Astrocyte of the cerebellum (primary cell): ENCODE results near the gene CHSY3.

Source experiments
- DNase-seq: peaks from one replicate; pipeline ENCODE4 v3.0.0-alpha.2; 2011; ENCODE audit warnings: low read depth
- H3K4me3 ChIP-seq: 2 replicates; pipeline ENCODE4 v1.5.1; 2011; ENCODE audit warnings: mild to moderate bottlenecking, low read depth, low read length, moderate library complexity
- in situ Hi-C: cut with HindIII; loops from 2 replicates; pipeline ENCODE4 v1.10.0; 2017; ENCODE audit warnings: low sequenced_read_pairs
- TF ChIP-seq, protein P1 (sequence below): IDR thresholded peaks from 2 replicates; pipeline ENCODE4 v1.5.1; 2012; ENCODE audit warnings: low read length, low read depth, moderate library complexity, mild to moderate bottlenecking; ENCODE audit errors: missing control alignments

The CHSY3 gene

DNA sequence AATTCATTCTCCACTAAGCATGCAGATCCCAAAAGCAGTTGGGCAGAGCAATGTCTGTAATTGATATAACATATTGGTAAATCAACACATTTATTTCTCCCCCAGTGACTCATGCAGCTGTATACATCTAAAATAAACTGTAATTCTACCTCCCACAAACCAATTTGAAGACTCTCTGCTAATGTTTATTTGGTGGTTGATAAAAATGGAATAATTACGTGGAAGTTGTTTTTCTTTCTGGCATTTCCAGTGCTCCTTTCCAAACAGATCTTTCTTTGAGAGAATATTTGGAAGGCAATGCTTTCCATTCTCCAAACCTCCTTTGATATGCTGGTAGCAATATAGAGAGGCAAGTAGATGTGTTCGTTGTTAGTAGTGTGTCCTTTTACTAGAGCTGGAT, 194.7 kb downstream of the CHSY3 start:
- DNase-seq, result no peak
- TF ChIP-seq, protein P1, sequence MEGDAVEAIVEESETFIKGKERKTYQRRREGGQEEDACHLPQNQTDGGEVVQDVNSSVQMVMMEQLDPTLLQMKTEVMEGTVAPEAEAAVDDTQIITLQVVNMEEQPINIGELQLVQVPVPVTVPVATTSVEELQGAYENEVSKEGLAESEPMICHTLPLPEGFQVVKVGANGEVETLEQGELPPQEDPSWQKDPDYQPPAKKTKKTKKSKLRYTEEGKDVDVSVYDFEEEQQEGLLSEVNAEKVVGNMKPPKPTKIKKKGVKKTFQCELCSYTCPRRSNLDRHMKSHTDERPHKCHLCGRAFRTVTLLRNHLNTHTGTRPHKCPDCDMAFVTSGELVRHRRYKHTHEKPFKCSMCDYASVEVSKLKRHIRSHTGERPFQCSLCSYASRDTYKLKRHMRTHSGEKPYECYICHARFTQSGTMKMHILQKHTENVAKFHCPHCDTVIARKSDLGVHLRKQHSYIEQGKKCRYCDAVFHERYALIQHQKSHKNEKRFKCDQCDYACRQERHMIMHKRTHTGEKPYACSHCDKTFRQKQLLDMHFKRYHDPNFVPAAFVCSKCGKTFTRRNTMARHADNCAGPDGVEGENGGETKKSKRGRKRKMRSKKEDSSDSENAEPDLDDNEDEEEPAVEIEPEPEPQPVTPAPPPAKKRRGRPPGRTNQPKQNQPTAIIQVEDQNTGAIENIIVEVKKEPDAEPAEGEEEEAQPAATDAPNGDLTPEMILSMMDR, result no peak
- in situ Hi-C loops, result no loop called here
- no peak overlapping the region for H3K4me3 ChIP-seq

DNA sequence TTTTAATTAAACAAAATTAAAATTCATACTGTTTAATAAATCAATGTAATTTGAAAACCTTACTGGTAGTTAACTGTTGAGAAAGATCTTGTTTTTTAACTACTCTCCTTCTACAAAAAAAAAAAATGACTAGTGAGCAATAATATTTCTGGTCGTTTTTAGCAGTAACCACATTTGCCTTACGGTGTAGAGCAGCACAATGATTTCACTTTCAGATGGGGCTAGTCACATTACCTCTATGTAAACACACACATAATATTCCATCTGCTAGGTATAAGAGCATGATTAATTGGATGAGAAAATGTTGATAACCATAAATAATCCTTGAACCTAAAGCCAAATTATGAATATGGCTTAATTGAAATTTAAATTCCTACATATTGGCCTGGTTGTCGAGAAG, 198.1 kb downstream of the CHSY3 start:
- TF ChIP-seq, protein P1, result no peak
- in situ Hi-C loops, result no loop called here
- no peak overlapping the region for H3K4me3 ChIP-seq
- no peak for DNase-seq

DNA sequence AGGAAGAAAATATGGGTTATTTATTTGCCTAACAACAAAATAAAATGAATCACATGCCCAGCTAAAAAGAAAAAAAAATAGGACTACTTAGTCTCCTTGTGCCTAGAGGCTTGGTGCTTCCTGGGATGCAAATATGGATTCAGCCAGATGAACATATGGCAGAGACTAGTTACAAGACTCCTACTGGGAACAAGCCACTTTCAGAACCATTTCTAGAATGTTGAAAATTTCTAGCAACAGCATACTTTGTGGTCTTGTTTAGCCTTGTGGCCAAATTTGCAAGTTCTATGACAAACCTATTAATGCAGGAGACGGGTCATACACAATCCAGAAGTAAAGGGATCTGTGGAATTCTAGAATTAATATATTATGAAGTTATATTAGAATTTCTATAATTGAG, 198.7 kb downstream of the CHSY3 start:
- no peak overlapping the region for H3K4me3 ChIP-seq
- TF ChIP-seq, protein P1, result no peak
- DNase-seq, result no peak
- in situ Hi-C loops, result no loop called here

DNA sequence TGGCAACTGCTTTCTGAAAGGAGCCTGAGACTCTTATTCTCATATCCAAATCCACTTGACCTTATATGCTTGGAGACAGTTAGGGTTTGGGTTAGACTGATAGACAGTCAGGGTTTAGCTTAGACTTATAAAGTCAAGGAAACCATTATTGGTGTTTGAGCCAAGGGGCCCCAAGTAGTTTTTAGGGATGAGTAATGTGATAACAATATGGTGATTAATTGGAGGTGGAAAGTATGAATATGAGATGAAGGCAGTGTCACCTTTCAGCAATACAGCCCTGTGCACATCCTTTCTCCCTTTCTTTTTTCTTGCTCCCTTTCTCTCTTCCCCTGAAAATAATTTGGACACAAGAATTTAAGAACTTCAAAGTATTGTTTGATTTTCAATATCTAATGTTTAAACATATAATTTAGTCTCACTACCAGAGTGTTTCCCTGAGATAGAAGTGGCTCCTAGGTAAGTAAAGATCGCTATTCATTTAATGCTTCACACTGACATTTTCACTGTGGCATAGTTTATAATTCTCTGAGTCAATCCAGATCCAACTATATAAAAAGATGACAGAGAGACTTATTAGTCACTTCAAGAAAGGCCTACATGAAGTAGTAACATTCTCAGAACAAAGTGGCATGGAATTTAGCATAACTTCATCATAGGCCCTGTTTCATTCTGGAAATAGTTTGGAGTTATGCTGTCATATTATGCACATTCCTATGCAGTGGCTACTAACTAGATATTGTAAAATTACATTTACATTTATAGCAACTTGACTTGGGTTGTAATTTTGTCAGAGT, 200.8 kb downstream of the CHSY3 start:
- in situ Hi-C loops, result no loop called here
- no peak overlapping the region for H3K4me3 ChIP-seq
- TF ChIP-seq, protein P1, result no peak
- no peak for DNase-seq

DNA sequence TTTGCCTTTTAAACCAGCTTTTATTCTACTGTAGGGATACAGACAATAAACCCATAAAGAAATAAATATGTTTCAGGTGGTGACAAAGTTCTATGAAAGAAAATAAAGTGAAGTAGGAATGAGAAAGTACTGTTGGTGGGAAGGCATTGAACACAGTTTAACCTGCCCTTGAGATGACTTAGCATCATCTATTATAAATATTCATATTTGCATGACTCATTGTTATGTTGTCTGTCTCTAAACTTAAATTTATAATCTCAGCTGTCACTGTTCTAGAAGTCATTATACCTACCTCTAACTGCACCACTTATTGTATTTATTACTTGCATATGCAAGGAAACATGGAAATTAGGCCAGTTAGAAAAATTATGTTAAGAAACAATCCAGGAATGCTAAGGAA, 202.2 kb downstream of the CHSY3 start:
- H3K4me3 ChIP-seq, result no peak overlapping the region
- in situ Hi-C loops, result no loop called here
- TF ChIP-seq, protein P1, result no peak
- no peak for DNase-seq

DNA sequence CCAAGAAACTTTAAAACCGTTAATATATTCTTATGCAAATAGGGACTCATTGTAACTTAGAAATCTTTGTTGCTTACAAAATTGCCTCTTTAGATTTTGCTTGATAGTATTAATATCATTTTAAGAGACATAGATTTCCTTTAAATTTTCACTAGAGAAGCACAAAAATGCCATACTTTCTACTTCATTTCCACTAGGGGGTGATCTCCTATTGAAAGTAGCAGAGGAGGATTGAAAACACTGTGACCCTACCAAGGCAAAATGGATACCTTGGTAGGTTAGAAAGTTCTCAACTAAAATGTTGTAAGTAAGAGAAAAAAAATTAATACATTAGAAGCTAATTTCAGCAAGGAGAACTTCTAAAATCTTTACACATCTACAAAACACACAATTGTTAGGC, 204.9 kb downstream of the CHSY3 start:
- in situ Hi-C loops, result no loop called here
- H3K4me3 ChIP-seq, result no peak overlapping the region
- DNase-seq, result peak; percentile 16
- TF ChIP-seq, protein P1, result peak; percentile 61

DNA sequence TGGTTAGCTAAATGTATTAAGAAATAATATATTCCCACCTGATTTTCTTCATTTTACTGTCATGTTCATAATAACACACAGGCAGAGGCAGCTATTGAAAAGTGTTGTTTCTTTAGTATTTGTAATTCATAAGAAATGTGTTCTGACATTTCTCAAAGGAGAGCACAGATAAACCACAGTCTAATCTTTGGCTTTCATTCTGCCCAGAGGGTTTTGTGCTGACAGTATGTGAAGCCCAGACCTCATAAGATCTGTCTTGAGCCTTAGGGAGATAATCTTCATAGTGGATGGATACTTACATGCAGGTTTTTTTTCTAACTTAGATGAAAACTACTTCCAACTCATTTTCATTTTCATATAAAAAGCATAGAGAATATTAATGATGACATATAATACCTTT, 206.1 kb downstream of the CHSY3 start:
- in situ Hi-C loops, result loop anchor here (10.0 kb wide), 1 partner anchor 614 kb away; no protein-coding TSS in a partner anchor
- DNase-seq, result no peak
- H3K4me3 ChIP-seq, result no peak overlapping the region
- TF ChIP-seq, protein P1, result no peak
